ENCODE results near the gene PPFIBP2.

The PPFIBP2 gene

GRCh38 chr11:7527029-7527428 is 13.2 kb downstream of the PPFIBP2 start:
- DNase-seq (ENCODE audit: low read depth), result no peak

DNA sequence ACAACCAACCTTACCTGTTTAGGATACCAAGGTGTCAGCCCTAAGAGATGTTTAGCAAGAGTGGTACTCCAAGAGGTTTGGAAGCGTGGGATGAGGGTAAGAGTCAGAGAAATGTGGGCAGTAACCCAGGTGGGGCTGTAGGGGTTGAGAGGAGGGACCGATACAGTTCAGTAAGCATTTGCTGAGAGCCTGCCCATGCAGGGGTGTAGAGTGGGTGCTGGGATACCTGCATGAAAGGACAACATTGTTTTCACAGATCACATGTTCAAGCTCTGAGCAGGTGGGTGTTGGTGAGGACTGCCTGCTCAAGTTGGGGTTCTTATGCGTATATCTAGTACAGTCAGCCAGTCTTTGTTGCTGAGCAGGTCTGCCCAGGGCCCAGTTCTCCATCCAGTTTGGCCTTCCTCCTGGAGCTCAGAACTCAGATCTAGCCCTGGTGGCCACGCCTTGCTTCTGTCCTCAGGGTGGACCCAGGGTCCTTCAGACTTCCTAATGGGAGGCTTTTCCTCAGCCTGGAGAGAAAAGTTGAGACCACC is 14.8 kb downstream of the PPFIBP2 start:
- no peak for DNase-seq (ENCODE audit: low read depth)

- no peak for DNase-seq (ENCODE audit: low read depth)
Observed at GRCh38 chr11:7530013-7530640, 16.3 kb downstream of the PPFIBP2 start.

- DNase-seq (ENCODE audit: low read depth), result no peak
Observed at GRCh38 chr11:7531011-7531410, 17.2 kb downstream of the PPFIBP2 start.

GRCh38 chr11:7532405-7533145 is 18.8 kb downstream of the PPFIBP2 start:
- DNase-seq (ENCODE audit: low read depth), result no peak

DNA sequence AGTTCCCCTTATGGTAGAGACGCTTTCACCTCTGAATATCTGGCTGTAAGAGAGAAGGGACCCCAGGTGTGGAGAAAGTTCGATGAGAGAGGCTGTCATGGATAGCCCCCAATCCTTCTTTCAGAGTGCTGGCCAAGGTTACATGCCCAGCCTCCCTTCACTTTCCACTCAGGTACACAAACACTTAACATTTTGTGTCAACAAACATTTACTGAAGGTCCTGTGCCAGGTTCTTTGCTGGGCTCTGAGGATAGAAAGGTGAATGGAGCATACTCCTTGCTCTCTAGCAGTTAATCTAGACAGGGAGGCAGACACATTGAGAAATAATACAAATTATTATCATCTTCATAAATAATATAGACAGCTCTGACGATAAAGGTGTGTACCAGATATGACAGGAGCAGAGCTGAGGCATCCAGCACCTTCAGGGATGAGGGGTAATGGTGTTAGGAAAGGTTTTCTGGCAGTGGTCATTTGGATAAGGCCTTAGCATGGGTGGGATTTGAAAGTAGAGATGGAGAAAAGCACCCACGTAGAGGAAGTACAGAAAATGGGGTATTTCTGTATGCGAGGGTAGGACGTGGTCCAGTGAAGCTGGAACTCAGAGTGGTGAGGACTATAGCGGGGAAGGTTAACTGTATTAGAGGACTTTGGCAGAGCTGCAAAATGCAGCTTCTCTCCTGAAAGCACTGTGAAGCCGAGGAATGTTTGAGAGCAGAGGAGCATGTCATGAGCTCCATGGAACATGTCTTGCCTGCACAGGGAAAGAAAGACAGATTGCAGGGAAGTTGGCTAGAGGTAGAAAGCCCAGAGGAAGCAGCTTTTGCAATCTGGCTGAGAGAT is 19.6 kb downstream of the PPFIBP2 start:
- no peak for DNase-seq (ENCODE audit: low read depth)

GRCh38 chr11:7534042-7534378 is 20.2 kb downstream of the PPFIBP2 start:
- DNase-seq (ENCODE audit: low read depth), result no peak

GRCh38 chr11:7536100-7536499 is 22.3 kb downstream of the PPFIBP2 start:
- DNase-seq (ENCODE audit: low read depth), result no peak

- DNase-seq (ENCODE audit: low read depth), result no peak
Observed at GRCh38 chr11:7537265-7537664, 23.5 kb downstream of the PPFIBP2 start.

- DNase-seq (ENCODE audit: low read depth), result no peak
Observed at GRCh38 chr11:7538031-7538430, 24.2 kb downstream of the PPFIBP2 start.

DNA sequence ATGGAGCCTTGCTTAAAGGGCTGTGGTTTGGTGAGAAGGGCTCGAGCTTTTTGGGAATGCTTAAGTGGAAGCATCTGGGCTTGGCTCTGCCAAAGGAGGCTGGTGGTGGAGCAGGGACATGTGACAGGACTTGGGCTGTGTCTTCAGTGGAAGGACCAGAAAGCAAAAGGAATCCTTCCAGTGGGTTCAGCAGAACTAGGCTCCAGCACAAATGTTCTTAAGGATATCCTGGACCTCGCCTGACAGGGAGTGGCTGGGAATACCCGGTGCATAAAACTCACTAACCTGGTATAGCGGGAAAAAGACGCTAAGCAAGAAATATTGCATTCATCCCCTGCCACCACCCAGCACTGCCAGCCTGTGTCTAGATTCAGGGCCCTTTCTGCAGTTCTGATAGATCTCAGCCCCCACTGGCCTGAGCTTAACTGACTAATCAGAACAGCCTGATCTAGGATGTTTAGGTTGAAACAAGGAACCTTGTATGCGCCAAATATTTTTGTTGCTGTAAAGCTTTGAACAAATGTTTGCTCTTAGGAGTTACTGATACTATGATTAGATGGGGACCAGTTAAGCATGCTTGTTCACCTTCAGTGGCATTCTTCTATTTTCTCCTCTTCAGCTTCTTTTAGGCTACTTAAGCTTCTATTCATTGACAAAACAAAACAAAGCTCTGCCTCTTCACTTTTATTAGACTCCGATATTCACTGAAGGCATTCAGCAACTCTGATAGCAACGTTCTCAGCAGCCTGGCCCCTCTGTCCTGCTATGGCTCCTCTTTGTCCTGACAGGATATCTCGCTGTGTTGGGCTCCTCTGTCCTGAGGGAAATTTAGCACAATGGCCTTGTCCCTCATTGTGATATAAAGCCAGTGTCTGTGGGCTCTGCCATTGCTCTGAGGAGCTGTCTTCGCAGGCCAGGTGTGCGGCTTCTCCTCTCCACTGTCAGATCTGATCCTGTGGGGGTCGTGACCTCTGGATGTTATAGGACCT is 25.0 kb downstream of the PPFIBP2 start:
- no peak for DNase-seq (ENCODE audit: low read depth)

GRCh38 chr11:7540830-7541555 is 27.2 kb downstream of the PPFIBP2 start:
- DNase-seq (ENCODE audit: low read depth), result no peak

GRCh38 chr11:7543302-7543701 is 29.5 kb downstream of the PPFIBP2 start:
- DNase-seq (ENCODE audit: low read depth), result no peak

DNA sequence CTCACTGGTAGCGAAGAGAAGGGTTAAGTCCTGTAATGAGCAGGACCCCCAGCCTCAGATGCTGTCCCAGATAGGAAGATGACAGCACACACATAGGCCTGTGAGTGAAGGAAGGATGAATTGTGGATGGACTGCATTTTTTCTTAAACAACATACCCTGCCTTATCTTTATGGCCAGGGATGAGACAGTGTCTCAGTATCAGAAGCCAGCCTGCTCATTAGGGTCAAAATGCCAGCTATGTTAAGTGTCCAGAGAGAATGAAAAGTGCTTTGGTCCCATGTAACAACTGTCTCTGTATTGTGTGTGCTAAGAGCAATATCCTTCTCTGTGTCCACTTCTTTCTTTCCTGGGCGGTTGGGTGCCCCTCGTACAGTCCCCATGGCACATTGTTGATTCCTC is 30.2 kb downstream of the PPFIBP2 start:
- DNase-seq (ENCODE audit: low read depth), result no peak

GRCh38 chr11:7545611-7546010 is 31.8 kb downstream of the PPFIBP2 start:
- no peak for DNase-seq (ENCODE audit: low read depth)

DNA sequence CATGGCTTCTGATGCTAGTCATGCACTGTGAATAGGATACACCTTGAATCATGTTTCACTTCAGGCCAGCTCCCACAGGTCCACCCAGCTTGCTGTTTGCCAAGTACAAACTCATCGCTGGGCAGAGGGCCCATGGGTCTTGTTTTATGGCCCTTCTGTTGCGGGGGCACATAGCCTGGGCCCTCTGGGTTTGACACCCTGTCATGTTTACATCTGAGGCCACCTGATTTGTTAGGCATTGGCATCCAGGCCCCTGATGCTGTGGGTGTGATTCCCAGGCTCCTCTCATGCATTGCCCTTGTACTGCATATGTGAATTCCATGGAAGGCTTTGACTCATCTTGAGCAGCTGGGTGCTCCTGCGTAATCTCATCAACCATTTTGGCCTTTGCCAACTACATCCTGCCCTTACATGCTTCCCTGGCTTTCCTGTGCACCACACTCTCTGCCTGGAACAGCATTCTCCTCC is 32.6 kb downstream of the PPFIBP2 start:
- no peak for DNase-seq (ENCODE audit: low read depth)

- no peak for DNase-seq (ENCODE audit: low read depth)
Observed at GRCh38 chr11:7547687-7548086, 33.9 kb downstream of the PPFIBP2 start.

DNA sequence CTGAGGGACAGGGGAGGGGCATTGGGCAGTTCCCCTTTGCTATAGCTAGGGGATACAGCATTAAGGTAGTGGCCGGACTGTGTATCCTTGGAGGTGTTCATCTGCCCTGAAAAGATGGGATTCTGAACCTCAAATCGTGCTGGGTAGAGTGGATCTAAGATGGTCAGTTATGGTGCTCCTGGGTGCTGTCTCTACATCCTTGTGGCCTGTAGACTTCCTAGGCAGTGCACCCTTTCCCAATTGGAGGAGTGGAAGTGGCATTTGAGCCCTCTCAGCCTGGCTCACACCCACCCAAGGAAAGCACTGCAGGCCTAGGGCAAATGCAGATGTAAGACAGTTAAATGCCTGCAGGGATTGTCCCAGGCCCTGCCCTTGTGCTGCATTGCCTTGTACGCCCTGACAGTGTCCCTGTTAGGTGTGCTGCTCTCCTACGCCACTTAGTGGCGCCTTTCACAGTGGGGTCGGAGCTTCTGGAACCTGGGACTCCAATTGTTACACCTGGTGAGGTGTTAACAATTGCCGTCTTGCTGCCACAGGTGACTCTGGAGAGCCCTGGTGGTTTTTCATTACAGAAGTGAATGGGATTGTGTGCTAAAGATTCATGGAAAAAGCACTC is 35.0 kb downstream of the PPFIBP2 start:
- DNase-seq (ENCODE audit: low read depth), result no peak

GRCh38 chr11:7549681-7550080 is 35.9 kb downstream of the PPFIBP2 start:
- no peak for DNase-seq (ENCODE audit: low read depth)

DNA sequence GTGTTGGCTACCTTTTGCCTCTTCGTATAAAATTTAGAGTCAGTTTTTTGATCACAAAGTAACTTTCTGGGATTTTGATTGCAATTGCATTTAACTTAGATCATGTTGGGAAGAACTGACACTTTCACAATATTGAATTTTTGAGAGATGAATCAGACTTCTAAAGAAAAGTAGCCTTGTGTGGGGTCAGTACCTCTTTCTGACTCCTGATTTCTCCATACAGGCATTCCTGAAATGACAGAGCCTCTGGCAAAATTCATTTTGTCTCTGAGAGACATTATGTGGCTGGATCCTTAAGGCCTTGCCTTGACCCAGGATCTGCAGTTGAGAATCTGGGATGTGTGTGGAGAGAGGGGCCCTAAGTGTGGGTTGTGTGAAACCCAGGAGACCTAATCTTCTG is 37.8 kb downstream of the PPFIBP2 start:
- no peak for DNase-seq (ENCODE audit: low read depth)
